ENCODE measurements around the gene WDFY4.

GRCh38 chr10:48661441-48661840, 23.2 kb upstream of the WDFY4 start:
- TF ChIP-seq MEF2A (IDR thresholded peaks at IDR 0.05; ENCODE audit: borderline replicate concordance, low read depth) (no peak), CTCF (IDR thresholded peaks at IDR 0.05) (no peak), REST (IDR thresholded peaks at IDR 0.05; ENCODE audit: low read depth, low read length) (no peak), IRF3 (IDR thresholded peaks at IDR 0.05; ENCODE audit: low read depth, low read length) (no peak), NRF1 (IDR thresholded peaks at IDR 0.05; ENCODE audit: low read depth, low read length) (no peak), EP300 (IDR thresholded peaks at IDR 0.05; ENCODE audit: borderline replicate concordance in 1 of 2, low read depth in 1 of 2, low read length in 1 of 2) (no peak), YY1 (IDR thresholded peaks at IDR 0.05; ENCODE audit: low read depth) (no peak)
